NCI-H748 (cell line): ENCODE data around the gene MAPK10.
"Not testable (repeated sequence)": the region's sequence is repeated elsewhere in the genome, so short reads cannot be mapped to it uniquely, and the experiment has no call there.

ENCODE experiments used
- DNase-seq: peaks from one replicate; lab custom pipeline; 2025; ENCODE audit not compliant: unreplicated experiment; lab: John Stamatoyannopoulos, UW

MAPK10 gene

GRCh38 chr4:85994576-85994975 is 365.3 kb downstream of the MAPK10 start:
- no peak for DNase-seq

GRCh38 chr4:85993641-85994040 is 366.2 kb downstream of the MAPK10 start:
- no peak for DNase-seq

- DNase-seq: no peak
Observed at GRCh38 chr4:85986266-85986665, 373.6 kb downstream of the MAPK10 start.

GRCh38 chr4:85979276-85979675 is 380.6 kb downstream of the MAPK10 start:
- DNase-seq: no peak

GRCh38 chr4:85970535-85970934 is 389.3 kb downstream of the MAPK10 start:
- DNase-seq: no peak

GRCh38 chr4:85968945-85969819 is 390.7 kb downstream of the MAPK10 start:
- peak; percentile 29 for DNase-seq

GRCh38 chr4:85967872-85968271 is 392.0 kb downstream of the MAPK10 start:
- no peak for DNase-seq

- no peak for DNase-seq
Observed at GRCh38 chr4:85966373-85966772, 393.5 kb downstream of the MAPK10 start.

GRCh38 chr4:85965529-85965928 is 394.3 kb downstream of the MAPK10 start:
- no peak for DNase-seq

GRCh38 chr4:85965017-85965416 is 394.8 kb downstream of the MAPK10 start:
- DNase-seq: not testable (repeated sequence)

- DNase-seq: no peak
Observed at GRCh38 chr4:85964298-85964697, 395.6 kb downstream of the MAPK10 start.

- no peak for DNase-seq
Observed at GRCh38 chr4:85963231-85963630, 396.6 kb downstream of the MAPK10 start.

- DNase-seq: no peak
Observed at GRCh38 chr4:85961887-85962286, 398.0 kb downstream of the MAPK10 start.

- no peak for DNase-seq
Observed at GRCh38 chr4:85956293-85956945, 403.4 kb downstream of the MAPK10 start.

GRCh38 chr4:85955620-85956292 is 404.1 kb downstream of the MAPK10 start:
- DNase-seq: no peak

- DNase-seq: no peak
Observed at GRCh38 chr4:85953651-85954018, 406.2 kb downstream of the MAPK10 start.

GRCh38 chr4:85952972-85953650 is 406.7 kb downstream of the MAPK10 start:
- DNase-seq: no peak

- DNase-seq: no peak
Observed at GRCh38 chr4:85952528-85952927, 407.3 kb downstream of the MAPK10 start.

GRCh38 chr4:85951099-85951498 is 408.8 kb downstream of the MAPK10 start:
- DNase-seq: no peak

- no peak for DNase-seq
Observed at GRCh38 chr4:85946821-85947220, 413.0 kb downstream of the MAPK10 start.

GRCh38 chr4:85942107-85942506 is 417.7 kb downstream of the MAPK10 start:
- no peak for DNase-seq
